ENCODE measurements around the gene RCOR3.
"Not testable (repeated sequence)": the region's sequence is repeated elsewhere in the genome, so short reads cannot be mapped to it uniquely, and the experiment has no call there.

The RCOR3 gene

GRCh38 chr1:211258756-211259637 lies at the start of gene RCOR3:
Gene RCOR3 (plus strand): TSS chr1:211259366. CDS start chr1:211259561, 195 bp downstream.
- DNase-seq = peak; percentile 94 to 95

GRCh38 chr1:211210052-211210451 lies 49.1 kb upstream of the RCOR3 start:
- no peak for DNase-seq

GRCh38 chr1:211210965-211211364 lies 48.2 kb upstream of the RCOR3 start:
- no peak for DNase-seq

- DNase-seq = no peak
These were observed 45.5 kb upstream of the RCOR3 start for GRCh38 chr1:211213702-211214101.

- no peak for DNase-seq
These were observed 43.6 kb upstream of the RCOR3 start for GRCh38 chr1:211215577-211215976.

GRCh38 chr1:211217392-211217791 lies 41.8 kb upstream of the RCOR3 start:
- no peak for DNase-seq

- DNase-seq = not testable (repeated sequence)
These were observed 36.5 kb upstream of the RCOR3 start for GRCh38 chr1:211222469-211223234.

GRCh38 chr1:211228573-211229364 lies 30.4 kb upstream of the RCOR3 start:
- peak; percentile 60 to 66 for DNase-seq

DNA sequence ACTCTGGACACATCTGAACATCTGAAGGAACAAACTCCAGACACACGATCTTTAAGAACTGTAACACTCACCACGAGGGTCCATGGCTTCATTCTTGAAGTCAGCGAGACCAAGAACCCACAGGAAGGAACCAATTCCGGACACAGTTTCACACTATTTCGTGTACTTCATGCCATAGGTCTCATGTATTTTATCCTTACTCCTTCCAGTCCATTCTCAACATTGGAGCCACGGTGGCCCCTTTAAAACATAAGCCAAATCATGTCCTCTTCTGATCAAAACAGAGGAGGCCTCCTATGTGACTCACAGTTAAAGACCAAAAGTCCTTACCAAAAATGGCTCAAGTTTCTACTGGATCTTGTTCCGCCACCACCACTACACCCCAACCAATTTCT lies 29.8 kb upstream of the RCOR3 start:
- no peak for DNase-seq

DNA sequence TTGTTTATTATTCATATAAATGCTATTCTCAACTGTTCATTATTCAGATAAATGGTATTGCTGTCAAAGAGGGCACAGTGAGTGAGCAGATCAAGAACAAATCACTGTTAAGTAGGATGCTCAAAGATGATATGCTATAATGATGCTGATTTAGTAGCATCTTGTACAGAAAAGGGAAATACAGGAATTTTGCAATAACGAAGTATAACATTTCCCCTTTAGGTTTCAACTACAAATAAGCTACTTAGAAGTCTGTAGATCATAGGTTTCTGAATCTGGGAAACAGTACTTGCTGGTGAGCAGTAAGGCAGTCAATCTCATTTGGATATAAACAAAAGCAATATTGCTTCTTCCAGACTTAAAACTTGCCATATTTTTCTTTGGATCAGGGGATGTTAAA lies 27.3 kb upstream of the RCOR3 start:
- DNase-seq = no peak

GRCh38 chr1:211236633-211237320 lies 22.4 kb upstream of the RCOR3 start:
- no peak for DNase-seq

GRCh38 chr1:211237579-211237978 lies 21.6 kb upstream of the RCOR3 start:
- DNase-seq = no peak

- not testable (repeated sequence) for DNase-seq
These were observed 18.6 kb upstream of the RCOR3 start for GRCh38 chr1:211240567-211240966.

- DNase-seq = no peak
These were observed 18.1 kb upstream of the RCOR3 start for GRCh38 chr1:211241071-211241470.

GRCh38 chr1:211243639-211244038 lies 15.5 kb upstream of the RCOR3 start:
- not testable (repeated sequence) for DNase-seq

- not testable (repeated sequence) for DNase-seq
These were observed 12.6 kb upstream of the RCOR3 start for GRCh38 chr1:211246583-211246982.

DNA sequence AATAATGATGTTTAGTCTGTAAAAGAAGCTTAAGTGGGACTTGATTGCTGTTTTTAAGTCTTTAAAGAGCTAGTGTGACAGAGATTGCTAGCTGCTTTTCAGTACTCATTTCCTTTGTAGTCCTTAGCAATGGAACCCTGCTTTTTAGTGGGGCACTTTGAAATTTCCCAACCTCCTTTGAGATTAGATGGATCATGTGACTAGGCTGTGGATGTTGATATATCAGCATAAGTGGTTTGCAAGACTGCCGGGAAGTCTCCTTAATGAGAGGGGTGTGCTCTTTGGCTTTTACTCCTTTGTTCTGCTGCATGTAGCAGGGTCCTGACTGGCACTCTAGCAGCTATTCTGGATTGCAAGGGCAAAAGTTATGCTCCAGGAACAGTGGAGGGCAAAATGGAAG lies 11.2 kb upstream of the RCOR3 start:
- no peak for DNase-seq

DNA sequence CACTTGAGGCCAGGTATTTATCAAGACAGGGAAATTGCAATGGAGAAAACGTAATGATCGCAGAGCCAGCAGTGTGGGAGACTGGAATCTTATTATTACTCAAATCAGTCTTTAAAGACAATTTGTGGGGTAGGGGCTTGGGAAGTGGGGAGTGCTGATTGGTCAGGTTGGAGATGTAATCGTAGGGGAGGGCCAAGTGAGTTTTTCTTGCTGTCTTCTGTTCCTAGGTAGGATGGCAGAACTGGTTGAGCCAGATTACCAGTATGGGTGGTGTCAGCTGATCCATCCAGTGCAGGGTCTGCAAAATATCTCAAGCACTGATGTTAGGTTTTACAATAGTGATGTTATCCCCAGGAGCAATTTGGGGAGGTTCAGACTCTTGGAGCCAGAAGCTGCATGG lies 9.6 kb upstream of the RCOR3 start:
- not testable (repeated sequence) for DNase-seq

DNA sequence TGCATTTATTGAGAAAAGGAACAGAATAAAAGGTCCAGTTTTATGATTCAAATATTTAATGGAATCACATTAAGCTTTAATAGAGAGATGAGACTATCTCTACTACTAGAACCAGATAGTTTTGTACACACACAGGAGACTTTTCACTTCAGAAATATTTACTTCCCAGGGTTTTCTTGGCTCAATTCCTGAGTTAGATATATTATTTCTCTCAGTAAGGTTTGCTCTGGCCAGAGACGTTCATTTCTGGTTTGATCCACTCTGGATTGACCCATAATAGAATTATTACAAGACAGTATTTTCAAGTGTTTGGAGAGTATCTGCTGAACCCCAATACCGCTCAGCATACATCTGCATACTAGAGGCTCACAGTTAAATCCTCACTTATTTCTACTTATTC lies 1.3 kb upstream of the RCOR3 start:
- DNase-seq = no peak

DNA sequence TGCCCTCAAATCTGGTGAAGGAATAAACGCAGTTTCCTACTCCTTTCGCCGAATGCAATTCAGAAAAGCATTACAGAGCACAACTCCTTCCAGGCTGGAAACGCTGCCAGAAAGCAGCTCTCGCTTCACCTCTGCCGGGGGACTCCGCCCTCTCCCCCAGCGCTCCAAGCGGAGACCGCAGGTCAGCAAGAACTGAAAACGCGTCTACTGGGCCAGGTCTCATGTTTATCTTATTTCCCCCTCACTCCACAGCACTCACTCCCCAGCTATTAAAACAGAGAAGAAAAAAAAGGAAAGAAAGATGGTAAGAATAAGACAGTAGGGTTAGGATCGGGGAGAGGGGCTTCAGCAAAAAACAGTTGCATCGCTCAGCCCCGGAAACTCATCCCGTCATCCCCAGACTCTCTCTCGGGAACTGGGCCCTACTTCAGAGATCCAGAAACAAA lies 833 bp upstream of the RCOR3 start:
- DNase-seq = peak; percentile 61 to 66

GRCh38 chr1:211259638-211260126 lies 516 bp downstream of the RCOR3 start:
- peak in 1 of 2 donors; percentile 58 for DNase-seq

Measured in CD4-positive, alpha-beta T cell treated with Interleukin-4 for 1 hour (primary cell).